H1 (cell line): ENCODE data around the gene RABL2B. TPM values are rescaled to one million over a fixed set of nuclear protein-coding genes. Genes with fewer than 3 reads are reported as not detected.

Experiments used
- CTCF ChIA-PET: fragments of 300-600 bp; sonication (Branson Sonifier 250); formaldehyde crosslinking; loops from one replicate; lab custom pipeline; 2021; ENCODE audit not compliant: partially characterized antibody; lab: Charles Lee
- POLR2A ChIA-PET: fragments of 300-600 bp; sonication (Branson Sonifier 250); formaldehyde crosslinking; loops from one replicate; lab custom pipeline; 2021; ENCODE audit warnings: inconsistent platforms; ENCODE audit not compliant: partially characterized antibody; lab: Charles Lee
- DNase-seq, 2 experiments: peaks; one replicate each; pipeline versions ENCODE4 v3.0.0 to v3.0.0-alpha.2; 2010 to 2022; ENCODE audit warnings: low spot score in 2 of 2, low read depth in 1 of 2, mixed read lengths in 1 of 2
- FAIRE-seq: peaks from 2 replicates; lab custom pipeline; 2011; peaks lifted over from hg19 to GRCh38; lab: Jason Lieb, UNC
- H2AFZ ChIP-seq: 2 replicates; pipeline ENCODE4 v1.8.1; 2012; ENCODE audit warnings: low read length, inconsistent platforms
- H2AK5ac ChIP-seq: 2 replicates; pipeline ENCODE4 v1.6.1; 2013; ENCODE audit warnings: low read depth, low read length
- H2BK120ac ChIP-seq: replicated peaks from 2 replicates; pipeline ENCODE3; 2013; ENCODE audit warnings: low read depth, low read length, inconsistent platforms
- H2BK12ac ChIP-seq: 2 replicates; pipeline ENCODE4 v1.6.1; 2013; ENCODE audit warnings: low read depth, low read length
- H2BK15ac ChIP-seq: 2 replicates; pipeline ENCODE4 v1.6.1; 2013; ENCODE audit warnings: low read length
- H2BK20ac ChIP-seq: 2 replicates; pipeline ENCODE4 v1.6.1; 2013; ENCODE audit warnings: low read length
- H2BK5ac ChIP-seq: 2 replicates; pipeline ENCODE4 v1.6.1; 2013; ENCODE audit warnings: low read depth, low read length
- H3K14ac ChIP-seq: 2 replicates; pipeline ENCODE4 v1.6.1; 2013; ENCODE audit warnings: inconsistent platforms; ENCODE audit not compliant: insufficient read length
- H3K18ac ChIP-seq: 2 replicates; pipeline ENCODE4 v1.6.1; 2013; ENCODE audit warnings: low read length; ENCODE audit errors: extremely low read depth
- H3K23ac ChIP-seq: 2 replicates; pipeline ENCODE4 v1.6.1; 2013; ENCODE audit warnings: inconsistent platforms; ENCODE audit not compliant: insufficient read length
- H3K23me2 ChIP-seq: 2 replicates; pipeline ENCODE4 v1.6.1; 2013; ENCODE audit warnings: low read depth, low read length
- H3K27ac ChIP-seq: 2 replicates; pipeline ENCODE4 v1.6.1; 2011; ENCODE audit warnings: low read depth, low read length, inconsistent platforms
- H3K27me3 ChIP-seq, 4 experiments: replicated peaks in 1 of 4; 1 replicate in 1 of 4; 2 replicates in 3 of 4; pipeline versions ENCODE4 v1.6.1 to v1.8.1; 2011 to 2013; ENCODE audit warnings: low read length in 3 of 4, mild to moderate bottlenecking in 3 of 4, inconsistent platforms in 2 of 4, mixed read lengths in 2 of 4, moderate library complexity in 1 of 4; ENCODE audit not compliant: control insufficient read depth in 3 of 4, insufficient read depth in 3 of 4; ENCODE audit errors: extremely low read depth in 1 of 4
- H3K36me3 ChIP-seq, 4 experiments: 2 replicates each; pipeline versions ENCODE4 v1.6.1 to v1.8.1; 2011 to 2013; ENCODE audit warnings: mild to moderate bottlenecking in 4 of 4, low read length in 3 of 4, moderate library complexity in 2 of 4, control low read depth in 1 of 4, inconsistent platforms in 1 of 4; ENCODE audit not compliant: insufficient read depth in 4 of 4, control insufficient read depth in 2 of 4
- H3K4ac ChIP-seq: replicated peaks from 2 replicates; pipeline ENCODE3; 2013; ENCODE audit warnings: low read length, low read depth, mixed read lengths, inconsistent platforms; ENCODE audit not compliant: insufficient read length
- H3K4me1 ChIP-seq, 4 experiments: replicated peaks in 1 of 4; 1 replicate in 1 of 4; 2 replicates in 3 of 4; pipeline versions ENCODE4 v1.6.1 to v1.8.1; 2011 to 2013; ENCODE audit warnings: low read length in 3 of 4, inconsistent platforms in 2 of 4, mixed read lengths in 1 of 4; ENCODE audit not compliant: insufficient read depth in 4 of 4, control insufficient read depth in 3 of 4
- H3K4me2 ChIP-seq, 2 experiments: 2 replicates each; pipeline versions ENCODE4 v1.6.1 to v1.8.1; 2011 to 2013; ENCODE audit warnings: low read depth in 2 of 2, low read length in 2 of 2, control low read depth in 1 of 2, inconsistent platforms in 1 of 2, mild to moderate bottlenecking in 1 of 2; ENCODE audit not compliant: insufficient read depth in 1 of 2
- H3K4me3 ChIP-seq, 4 experiments: fragments of 200-600, 300-600 bp in 1 of 4; sonication (generic), shearing (Covaris generic), sonication (Bioruptor Twin) in 1 of 4; 2 replicates each; pipeline versions ENCODE4 v1.5.1 to v1.8.1; 2011 to 2016; ENCODE audit warnings: low read length in 4 of 4, low read depth in 3 of 4, control low read depth in 2 of 4, inconsistent platforms in 2 of 4, mild to moderate bottlenecking in 2 of 4, mixed read lengths in 1 of 4, moderate library complexity in 1 of 4; ENCODE audit not compliant: insufficient read depth in 2 of 4; ENCODE audit errors: extremely low read depth in 1 of 4
- H3K56ac ChIP-seq: replicated peaks from 2 replicates; pipeline ENCODE3; 2013; ENCODE audit warnings: low read depth, mild to moderate bottlenecking, mixed read lengths, low read length, inconsistent platforms; ENCODE audit not compliant: insufficient read length
- H3K79me1 ChIP-seq: 2 replicates; pipeline ENCODE4 v1.6.1; 2013; ENCODE audit warnings: low read depth, low read length, control low read depth
- H3K79me2 ChIP-seq, 2 experiments: 2 replicates each; pipeline versions ENCODE4 v1.6.1 to v1.8.1; 2012 to 2013; ENCODE audit warnings: low read length in 2 of 2, mild to moderate bottlenecking in 2 of 2, inconsistent platforms in 1 of 2; ENCODE audit not compliant: insufficient read depth in 2 of 2, control insufficient read depth in 1 of 2
- H3K9ac ChIP-seq, 4 experiments: replicated peaks in 1 of 4; 1 replicate in 1 of 4; 2 replicates in 3 of 4; pipeline versions ENCODE4 v1.6.1 to v1.8.1; 2011 to 2013; ENCODE audit warnings: low read depth in 3 of 4, low read length in 3 of 4, control low read depth in 2 of 4, mild to moderate bottlenecking in 2 of 4, moderate library complexity in 2 of 4, inconsistent platforms in 1 of 4; ENCODE audit errors: extremely low read depth in 1 of 4
- H3K9me3 ChIP-seq, 2 experiments: 2 replicates each; pipeline versions ENCODE4 v1.6.1 to v1.8.1; 2012 to 2013; ENCODE audit warnings: mild to moderate bottlenecking in 2 of 2, moderate library complexity in 2 of 2, control low read depth in 1 of 2, inconsistent platforms in 1 of 2, low read depth in 1 of 2, low read length in 1 of 2, mixed read lengths in 1 of 2; ENCODE audit not compliant: insufficient read depth in 2 of 2
- H4K20me1 ChIP-seq, 2 experiments: replicated peaks in 1 of 2; 2 replicates each; pipeline versions ENCODE3 to v1.8.1; 2011 to 2013; ENCODE audit warnings: inconsistent platforms in 2 of 2, low read length in 2 of 2, mild to moderate bottlenecking in 1 of 2; ENCODE audit not compliant: insufficient read depth in 2 of 2, control insufficient read depth in 1 of 2
- H4K5ac ChIP-seq: 2 replicates; pipeline ENCODE4 v1.6.1; 2013; ENCODE audit warnings: low read length, low read depth, mixed read lengths, inconsistent platforms; ENCODE audit not compliant: insufficient read length
- H4K8ac ChIP-seq: 2 replicates; pipeline ENCODE4 v1.8.0; 2013; ENCODE audit warnings: mild to moderate bottlenecking, moderate library complexity, low read length, inconsistent platforms; ENCODE audit not compliant: insufficient read depth; ENCODE audit errors: extremely low read depth
- H4K91ac ChIP-seq: replicated peaks from 2 replicates; pipeline ENCODE3; 2013; ENCODE audit warnings: low read length, mixed read lengths, inconsistent platforms; ENCODE audit not compliant: insufficient read length
- BACH1 ChIP-seq: IDR thresholded peaks from 2 replicates; pipeline ENCODE4 v1.6.1; 2012; ENCODE audit warnings: low read length, improper control_type of control experiment
- CBX5 ChIP-seq: fragments of 300-800, 300-1000 bp; sonication (generic); IDR thresholded peaks from 2 replicates; pipeline ENCODE4 v1.7.1; 2016; ENCODE audit warnings: antibody characterized with exemption, low read length, low read depth
- WGBS, 2 experiments: shearing (Covaris generic) in 1 of 2; methylation state at CpG; one replicate each; pipeline versions ENCODE4 v1.1.6 to v1.1.7; 2013 to 2015; ENCODE audit warnings: low lambda C conversion rate in 2 of 2, mixed read lengths in 2 of 2, inconsistent platforms in 1 of 2, low coverage in 1 of 2, missing lambda C conversion rate in 1 of 2; ENCODE audit not compliant: insufficient replicate concordance in 2 of 2, insufficient coverage in 1 of 2, insufficient read length in 1 of 2; ENCODE audit errors: extremely low coverage in 1 of 2, missing lambda C conversion rate in 1 of 2; 5-methylcytosine and 5-hydroxymethylcytosine counted together
- polyA plus RNA-seq, 7 experiments: library from polyadenylated mRNA; depleted of rRNA in 3 of 7; stranded (reverse) in 5 of 7; unstranded in 2 of 7; fragments of >200 nt in 5 of 7; fragments of 200-250 nt in 2 of 7; gene quantifications; 1 replicate in 5 of 7; 2 replicates in 1 of 7; 4 replicates in 1 of 7; pipeline versions ENCODE4 v1.2.1 to v1.2.3, GENCODE V29; 2011 to 2013; ENCODE audit warnings: missing spikeins in 2 of 7, mixed read lengths in 2 of 7
- total RNA-seq: library from RNA; stranded (reverse); fragmentation: NEBNext Ultra II Directional; extraction: Animal tissue kit (Norgen Biotek cat#: 25700); gene quantifications from 2 replicates; pipeline ENCODE4 v1.2.1, GENCODE V29; 2021

RABL2B gene
- total and polyA plus RNA-seq, 2 of the 8 experiments (the other 6 are each of a cell fraction or from before 2014, with no cell fraction given): 16.2 to 26.5 TPM

- FAIRE-seq: no peak
- Histone ChIP-seq H3K9ac (no peak overlapping the region), H4K91ac (no peak overlapping the region), H2AFZ (no peak overlapping the region), H4K20me1 (peaks cover 13 to 26% of the 10 kb centered on the region in 2 experiments), H3K23ac (no peak overlapping the region), H3K14ac (no peak overlapping the region), H3K79me2 (no peaks in the 10 kb centered on the region), H3K27ac (no peak overlapping the region), H2BK12ac (no peak overlapping the region), H2BK15ac (no peak overlapping the region), H3K4me2 (no peak overlapping the region), H3K18ac (no peak overlapping the region), H2BK20ac (no peak overlapping the region), H3K56ac (no peak overlapping the region), H3K27me3 (peaks cover 31 to 66% (median 51%) of the 10 kb centered on the region in 4 experiments), H2AK5ac (no peak overlapping the region), H4K5ac (no peak overlapping the region), H4K8ac (no peak overlapping the region; the same call in 1 of the 2 replicates), H2BK5ac (no peak overlapping the region), H3K4me1 (peaks cover 0 to 6% (median 0%) of the 10 kb centered on the region in 4 experiments; a peak in 2 of 7 replicates), H2BK120ac (no peak overlapping the region), H3K9me3 (no peaks in the 10 kb centered on the region), H3K36me3 (peaks cover 0 to 7% (median 2%) of the 10 kb centered on the region in 4 experiments; a peak in 3 of 8 replicates), H3K4me3 (no peak overlapping the region), H3K79me1 (no peaks in the 10 kb centered on the region), H3K23me2 (peaks cover 1% of the 10 kb centered on the region; the same call in 1 of the 2 replicates), H3K4ac (no peak overlapping the region)
- TF ChIP-seq BACH1 (no peak), CBX5 (no peak)
- POLR2A ChIA-PET: interaction anchor here (0.9 kb wide), 1 partner anchor 8 kb away, joined by 3 read pairs; no protein-coding TSS in a partner anchor
- no peak for DNase-seq
- CTCF ChIA-PET: interaction anchor here (0.8 to 4.1 kb wide), 8 partner anchors 8 to 94 kb away, joined by 3 to 24 read pairs (median 6); partner anchors contain the start of gene ARSA
- WGBS, 2 experiments: 85% methylated on average over 26 of the region's 33 CpGs; no CpG with 5 or more reads in 1 of the 2 experiments
Measured at GRCh38 chr22:50722048-50722701, 61.3 kb downstream of the RABL2B start.
